BJ (cell line): ENCODE results near the gene TVP23C. TPM values are rescaled to one million over a fixed set of nuclear protein-coding genes. Genes with fewer than 3 reads are reported as not detected.

ENCODE experiments used
- CTCF ChIA-PET: fragments of 350-600 bp; formaldehyde crosslinking; extraction: SDS; loops from one replicate; lab custom pipeline; 2021; ENCODE audit warnings: antibody characterized with exemption, inconsistent platforms; lab: Yijun Ruan, JAX
- POLR2A ChIA-PET: fragments of 300-600 bp; sonication (Branson Sonifier 250); formaldehyde crosslinking; extraction: SDS; loops from one replicate; lab custom pipeline; 2021; ENCODE audit warnings: antibody characterized with exemption; lab: Charles Lee
- DNase-seq: peaks from one replicate; pipeline ENCODE4 v3.0.0-alpha.2; 2011; ENCODE audit warnings: low read depth
- H3K27me3 ChIP-seq: 2 replicates; pipeline ENCODE4 v1.6.0; 2011; ENCODE audit warnings: low read length; ENCODE audit not compliant: control insufficient read depth, insufficient read depth
- H3K36me3 ChIP-seq: 2 replicates; pipeline ENCODE4 v1.5.1; 2011; ENCODE audit warnings: low read length; ENCODE audit not compliant: control insufficient read depth, insufficient read depth
- H3K4me3 ChIP-seq: 2 replicates; pipeline ENCODE4 v1.5.1; 2011; ENCODE audit warnings: low read depth, mild to moderate bottlenecking, control low read depth, low read length
- CTCF ChIP-seq: IDR thresholded peaks from 2 replicates; pipeline ENCODE4 v1.5.1; 2011; ENCODE audit warnings: low read depth, mild to moderate bottlenecking, control low read depth, inconsistent platforms, low read length, moderate library complexity; ENCODE audit not compliant: insufficient read depth
- polyA plus RNA-seq: library from polyadenylated mRNA; depleted of rRNA; stranded (reverse); fragments of >200 nt; gene quantifications from 2 replicates; pipeline ENCODE4 v1.2.3, GENCODE V29; 2011

The TVP23C gene
- polyA plus RNA-seq, 1 experiment, result 5.8 TPM

- CTCF ChIA-PET, result interaction anchor here (0.7 to 1.7 kb wide), 3 partner anchors 10 to 14 kb away, joined by 3 to 4 read pairs (median 4); no protein-coding TSS in a partner anchor
- no peak for TF ChIP-seq CTCF
- Histone ChIP-seq H3K4me3 (no peak overlapping the region), H3K36me3 (no peaks in the 10 kb centered on the region; the same call in 1 of the 2 replicates), H3K27me3 (no peaks in the 10 kb centered on the region)
- POLR2A ChIA-PET, result no interaction called here
- no peak for DNase-seq
Observed at GRCh38 chr17:15488557-15488956, 74.7 kb downstream of the TVP23C start.

- POLR2A ChIA-PET, result no interaction called here
- H3K4me3 ChIP-seq, result no peak overlapping the region
- no peaks in the 10 kb centered on the region for H3K36me3 ChIP-seq
- TF ChIP-seq CTCF, result no peak
- no peak for DNase-seq
- H3K27me3 ChIP-seq, result no peaks in the 10 kb centered on the region
- CTCF ChIA-PET, result no interaction called here
Observed at GRCh38 chr17:15485045-15485444, 78.2 kb downstream of the TVP23C start.

- Histone ChIP-seq H3K27me3 (no peaks in the 10 kb centered on the region), H3K4me3 (no peak overlapping the region), H3K36me3 (no peaks in the 10 kb centered on the region)
- no peak for TF ChIP-seq CTCF
- ChIA-PET POLR2A (no interaction called here), CTCF (no interaction called here)
- no peak for DNase-seq
Observed at GRCh38 chr17:15483431-15483830, 79.9 kb downstream of the TVP23C start.

GRCh38 chr17:15482476-15482875 lies 80.8 kb downstream of the TVP23C start:
- TF ChIP-seq CTCF, result no peak
- CTCF ChIA-PET, result no interaction called here
- H3K36me3 ChIP-seq, result no peaks in the 10 kb centered on the region
- POLR2A ChIA-PET, result no interaction called here
- no peaks in the 10 kb centered on the region for H3K27me3 ChIP-seq
- no peak overlapping the region for H3K4me3 ChIP-seq
- DNase-seq, result no peak

GRCh38 chr17:15481481-15481880 lies 81.8 kb downstream of the TVP23C start:
- POLR2A ChIA-PET, result no interaction called here
- DNase-seq, result no peak
- H3K27me3 ChIP-seq, result no peaks in the 10 kb centered on the region
- no peak for TF ChIP-seq CTCF
- CTCF ChIA-PET, result no interaction called here
- no peak overlapping the region for H3K4me3 ChIP-seq
- H3K36me3 ChIP-seq, result no peaks in the 10 kb centered on the region
